Parathyroid adenoma (tissue), 2 donors: ENCODE results near the gene TTC4.

Experiments used
- H2AFZ ChIP-seq: fragments of 300-600 bp; sonication (generic); one replicate; pipeline ENCODE4 v1.7.0; 2017; ENCODE audit warnings: antibody characterized with exemption, mild to moderate bottlenecking
- H3K27ac ChIP-seq: fragments of 300-600 bp; sonication (generic); one replicate; pipeline ENCODE4 v1.7.0; 2017
- H3K27me3 ChIP-seq: fragments of 300-600 bp; sonication (generic); one replicate; pipeline ENCODE4 v1.7.0; 2017; ENCODE audit warnings: low read length; ENCODE audit not compliant: control insufficient read depth, insufficient read depth
- H3K36me3 ChIP-seq: fragments of 300-600 bp; sonication (generic); one replicate; pipeline ENCODE4 v1.7.0; 2017; ENCODE audit warnings: low read length; ENCODE audit not compliant: control insufficient read depth, insufficient read depth
- H3K4me1 ChIP-seq: fragments of 300-600 bp; sonication (generic); one replicate; pipeline ENCODE4 v1.7.0; 2017; ENCODE audit warnings: control low read depth
- H3K4me2 ChIP-seq: fragments of 300-600 bp; sonication (generic); one replicate; pipeline ENCODE4 v1.7.0; 2017; ENCODE audit warnings: low read length
- H3K4me3 ChIP-seq: fragments of 300-600 bp; sonication (generic); one replicate; pipeline ENCODE4 v1.7.0; 2017; ENCODE audit warnings: low read depth, low read length
- H3K79me2 ChIP-seq: fragments of 300-600 bp; sonication (generic); one replicate; pipeline ENCODE4 v1.7.0; 2017; ENCODE audit warnings: control low read depth
- H3K9ac ChIP-seq: fragments of 300-600 bp; sonication (generic); one replicate; pipeline ENCODE4 v1.7.0; 2017; ENCODE audit warnings: mild to moderate bottlenecking
- H3K9me3 ChIP-seq: fragments of 300-600 bp; sonication (generic); one replicate; pipeline ENCODE4 v1.7.0; 2017; ENCODE audit warnings: low read length; ENCODE audit not compliant: control insufficient read depth
- CTCF ChIP-seq: fragments of 300-600 bp; sonication (generic); IDR thresholded peaks from one replicate; pipeline ENCODE4 v1.7.0; 2017; ENCODE audit warnings: antibody characterized with exemption, mild to moderate bottlenecking
- donor health status: primary hyperparathyroidism.

The TTC4 gene

GRCh38 chr1:54741531-54741930 is 25.9 kb downstream of the TTC4 start:
- Histone ChIP-seq H3K4me3 (no peak overlapping the region), H3K36me3 (no peaks in the 10 kb centered on the region)
- TF ChIP-seq CTCF: no peak

GRCh38 chr1:54742282-54742681 is 26.6 kb downstream of the TTC4 start:
- Histone ChIP-seq H3K4me3 (no peak overlapping the region), H3K9me3 (no peaks in the 10 kb centered on the region), H2AFZ (no peak overlapping the region), H3K27me3 (no peaks in the 10 kb centered on the region), H3K4me2 (no peak overlapping the region), H3K4me1 (no peaks in the 10 kb centered on the region), H3K27ac (no peak overlapping the region), H3K36me3 (no peaks in the 10 kb centered on the region), H3K79me2 (no peaks in the 10 kb centered on the region), H3K9ac (no peak overlapping the region)
- TF ChIP-seq CTCF: no peak

More at GRCh38 chr1:54741531-54741930, 25.9 kb downstream of the TTC4 start:
- Histone ChIP-seq H2AFZ (no peak overlapping the region), H3K27ac (no peak overlapping the region), H3K9ac (no peak overlapping the region), H3K27me3 (no peaks in the 10 kb centered on the region), H3K4me2 (no peak overlapping the region), H3K79me2 (no peaks in the 10 kb centered on the region), H3K4me1 (no peaks in the 10 kb centered on the region), H3K9me3 (no peaks in the 10 kb centered on the region)

GRCh38 chr1:54743416-54744226 is 28.0 kb downstream of the TTC4 start:
- TF ChIP-seq CTCF: no peak
- no peak overlapping the region for H2AFZ ChIP-seq
- no peak overlapping the region for H3K4me2 ChIP-seq
- no peaks in the 10 kb centered on the region for H3K27me3 ChIP-seq
- no peaks in the 10 kb centered on the region for H3K9me3 ChIP-seq
- no peaks in the 10 kb centered on the region for H3K4me1 ChIP-seq
- no peak overlapping the region for H3K27ac ChIP-seq
- no peak overlapping the region for H3K9ac ChIP-seq
- H3K4me3 ChIP-seq: no peak overlapping the region
- no peaks in the 10 kb centered on the region for H3K79me2 ChIP-seq
- H3K36me3 ChIP-seq: no peaks in the 10 kb centered on the region

- Histone ChIP-seq H3K27me3 (no peaks in the 10 kb centered on the region), H2AFZ (no peak overlapping the region), H3K27ac (no peak overlapping the region), H3K79me2 (no peaks in the 10 kb centered on the region), H3K4me2 (no peak overlapping the region), H3K4me3 (no peak overlapping the region), H3K4me1 (no peaks in the 10 kb centered on the region), H3K9me3 (no peaks in the 10 kb centered on the region), H3K36me3 (no peaks in the 10 kb centered on the region), H3K9ac (no peak overlapping the region)
- TF ChIP-seq CTCF: no peak
Observed at GRCh38 chr1:54744696-54745095, 29.0 kb downstream of the TTC4 start.

- no peak overlapping the region for H3K4me2 ChIP-seq
- H3K27me3 ChIP-seq: no peaks in the 10 kb centered on the region
- H3K4me3 ChIP-seq: no peak overlapping the region
- no peak overlapping the region for H2AFZ ChIP-seq
- no peaks in the 10 kb centered on the region for H3K79me2 ChIP-seq
- H3K27ac ChIP-seq: no peak overlapping the region
- H3K9ac ChIP-seq: no peak overlapping the region
- no peaks in the 10 kb centered on the region for H3K4me1 ChIP-seq
- TF ChIP-seq CTCF: no peak
- no peaks in the 10 kb centered on the region for H3K9me3 ChIP-seq
- no peaks in the 10 kb centered on the region for H3K36me3 ChIP-seq
Observed at GRCh38 chr1:54745274-54745673, 29.6 kb downstream of the TTC4 start.
